GM12892 (cell line): ENCODE results near the gene HMGN3.

Experiments used
- POLR2A ChIP-seq: IDR thresholded peaks from 2 replicates; pipeline ENCODE4 v1.6.1; 2011; ENCODE audit warnings: low read depth, low read length, control low read depth
- POLR2AphosphoS5 ChIP-seq: IDR thresholded peaks from 2 replicates; pipeline ENCODE4 v1.6.1; 2011; ENCODE audit warnings: low read depth, low read length, control low read depth
- TAF1 ChIP-seq: IDR thresholded peaks from 2 replicates; pipeline ENCODE4 v1.6.1; 2011; ENCODE audit warnings: low read depth, mild to moderate bottlenecking, control low read depth, low read length, borderline replicate concordance

DNA sequence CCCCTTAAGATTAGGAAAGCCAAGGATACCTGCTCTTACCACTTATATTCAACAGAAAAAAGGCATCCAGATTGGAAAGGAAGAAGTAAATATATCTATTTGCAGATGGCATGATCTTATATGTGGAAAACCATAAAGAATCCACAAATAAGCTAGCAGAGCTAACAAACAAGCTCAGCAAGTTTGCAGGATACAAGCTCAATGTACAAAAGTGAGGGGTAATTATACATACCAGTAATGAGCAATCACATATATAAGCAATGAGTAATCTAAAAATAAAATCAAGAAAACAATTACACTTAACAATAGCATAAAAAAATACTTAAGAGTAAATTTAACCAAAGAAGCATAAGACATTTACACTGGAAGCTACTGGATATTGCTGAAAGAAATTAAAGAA lies 31.6 kb upstream of the HMGN3 start:
- TF ChIP-seq POLR2A (no peak), POLR2AphosphoS5 (no peak), TAF1 (no peak)
